ENCODE data around the gene CAMK2A. TPM values are rescaled to one million over a fixed set of nuclear protein-coding genes. Genes with fewer than 3 reads are reported as not detected.

The CAMK2A gene
- total and polyA plus RNA-seq, 2 of the 4 experiments (the other 2 are of a cell fraction): 0.18 to 0.19 TPM

DNA sequence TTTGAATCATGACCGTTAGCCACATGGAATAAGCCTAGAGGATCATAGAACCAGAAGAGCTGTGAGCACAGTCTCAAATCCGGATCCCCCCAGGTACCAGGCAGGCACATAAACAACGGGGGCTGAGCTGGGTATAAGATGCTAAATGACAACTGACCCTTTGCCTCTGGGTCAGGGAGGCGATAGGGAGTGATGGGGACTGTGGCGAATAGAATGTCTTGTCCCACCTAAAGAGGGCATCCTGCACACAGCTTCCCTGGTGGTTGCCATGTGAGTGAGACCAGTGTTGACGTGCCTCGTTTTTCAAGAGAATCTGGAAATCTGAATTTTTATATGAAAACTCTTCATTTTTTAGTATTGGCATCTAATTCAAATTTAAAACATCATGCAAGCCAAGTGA is 66.1 kb downstream of the CAMK2A start:
- in situ Hi-C loops (cut with MboI; ENCODE audit: low sequenced_read_pairs): loop anchor here (25.0 kb wide), 1 partner anchor 586 kb away; no protein-coding TSS in a partner anchor

More for the DNA sequence above, 66.1 kb downstream of the CAMK2A start:
- no peak overlapping the region for H2BK20ac ChIP-seq (ENCODE audit: low read depth, low read length)
- H2BK15ac ChIP-seq (ENCODE audit: low read depth, low read length): no peak overlapping the region
- no peaks in the 10 kb centered on the region for H3K79me1 ChIP-seq (ENCODE audit: low read depth in 1 of 2, low read length in 2 of 2)
- H3K56ac ChIP-seq (ENCODE audit: extremely low read depth, insufficient read depth, low read length): no peak overlapping the region
- no peak overlapping the region for H3K4me2 ChIP-seq (ENCODE audit: low read depth, low read length)
- H3K4ac ChIP-seq (ENCODE audit: low read depth, low read length): no peak overlapping the region
- H2AFZ ChIP-seq (replicated peaks; ENCODE audit: low read length, poor library complexity): no peak overlapping the region
- dilution Hi-C loops (cut with HindIII; ENCODE audit: low sequenced_read_pairs, unreplicated experiment) (no loop called here), intact Hi-C loops (cut with micrococcal nuclease) (no loop called here)
- no peak overlapping the region for H4K8ac ChIP-seq (ENCODE audit: low read depth in 2 of 2, low read length in 2 of 2)
- ChIA-PET CTCF (no interaction called here), POLR2A (ENCODE audit: unreplicated experiment) (no interaction called here)
- H4K20me1 ChIP-seq (ENCODE audit: insufficient read depth, low read length): no peaks in the 10 kb centered on the region
- no peak overlapping the region for H2AK9ac ChIP-seq (replicated peaks; ENCODE audit: low read depth, low read length, poor library complexity)
- no peaks in the 10 kb centered on the region for H3K36me3 ChIP-seq (ENCODE audit: control insufficient read depth, insufficient read depth, low read length)
- ATAC-seq (ENCODE audit: low read depth) (no peak), DNase-seq (no peak)
- no peak overlapping the region for H3K4me3 ChIP-seq (ENCODE audit: insufficient read depth, low read depth, low read length)
- H2AK5ac ChIP-seq (ENCODE audit: low read depth, low read length): no peak overlapping the region
- no TSS peak for BruUV-seq (replicated peaks)
- H3K9me3 ChIP-seq (ENCODE audit: control insufficient read depth, insufficient read depth, low read length): no peaks in the 10 kb centered on the region
- peaks cover 3% of the 10 kb centered on the region; the same call in 1 of the 2 replicates for H3K4me1 ChIP-seq (ENCODE audit: control insufficient read depth, insufficient read depth, low read length)
- 100% methylated on average over 1 of the region's 7 CpGs; no CpG with 5 or more reads in 1 of the 2 experiments for WGBS, 2 experiments (ENCODE audit: extremely low coverage in 2 of 2, insufficient read length in 1 of 2)
- H2BK5ac ChIP-seq (ENCODE audit: low read depth, low read length, poor library complexity, severe bottlenecking): no peak overlapping the region
- H3K27me3 ChIP-seq (ENCODE audit: control insufficient read depth, insufficient read depth, low read length): no peaks in the 10 kb centered on the region; the same call in 1 of the 2 replicates
- H3K9me1 ChIP-seq (ENCODE audit: insufficient read depth, low read length): no peaks in the 10 kb centered on the region
- TF ChIP-seq USF2 (IDR thresholded peaks at IDR 0.05; ENCODE audit: low read depth, low read length): no peak
- TF ChIP-seq, protein P1, sequence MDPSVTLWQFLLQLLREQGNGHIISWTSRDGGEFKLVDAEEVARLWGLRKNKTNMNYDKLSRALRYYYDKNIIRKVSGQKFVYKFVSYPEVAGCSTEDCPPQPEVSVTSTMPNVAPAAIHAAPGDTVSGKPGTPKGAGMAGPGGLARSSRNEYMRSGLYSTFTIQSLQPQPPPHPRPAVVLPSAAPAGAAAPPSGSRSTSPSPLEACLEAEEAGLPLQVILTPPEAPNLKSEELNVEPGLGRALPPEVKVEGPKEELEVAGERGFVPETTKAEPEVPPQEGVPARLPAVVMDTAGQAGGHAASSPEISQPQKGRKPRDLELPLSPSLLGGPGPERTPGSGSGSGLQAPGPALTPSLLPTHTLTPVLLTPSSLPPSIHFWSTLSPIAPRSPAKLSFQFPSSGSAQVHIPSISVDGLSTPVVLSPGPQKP (IDR thresholded peaks at IDR 0.05; ENCODE audit: borderline replicate concordance, low read depth, low read length): no peak
- TF ChIP-seq RFX5 (IDR thresholded peaks at IDR 0.05; ENCODE audit: low read depth, low read length): no peak
- no peak for TF ChIP-seq FOS (IDR thresholded peaks at IDR 0.05; ENCODE audit: low read depth, low read length)
- no peak for TF ChIP-seq BHLHE40 (IDR thresholded peaks at IDR 0.05; ENCODE audit: low read depth, low read length)
- no peak for TF ChIP-seq CEBPB (IDR thresholded peaks at IDR 0.05; ENCODE audit: low read depth, low read length)
- no peak for TF ChIP-seq MXI1 (IDR thresholded peaks at IDR 0.05; ENCODE audit: borderline replicate concordance, low read depth, low read length)
- no peak for TF ChIP-seq CHD1 (IDR thresholded peaks at IDR 0.05; ENCODE audit: low read depth, low read length)
- TF ChIP-seq POLR2A (IDR thresholded peaks at IDR 0.05; ENCODE audit: low read depth, low read length): no peak
- no peak for TF ChIP-seq NFE2L2 (IDR thresholded peaks at IDR 0.05; ENCODE audit: low read depth, low read length)
- TF ChIP-seq MAFK (IDR thresholded peaks at IDR 0.05; ENCODE audit: low read depth, low read length): no peak
- no peak overlapping the region for H3K14ac ChIP-seq (replicated peaks; ENCODE audit: low read depth, low read length)
- no peak overlapping the region for H2BK120ac ChIP-seq (ENCODE audit: low read depth, low read length)
- H3K23ac ChIP-seq (ENCODE audit: low read depth, low read length): no peak overlapping the region
- H4K91ac ChIP-seq (ENCODE audit: insufficient read depth, low read depth, low read length): no peak overlapping the region
- no peak overlapping the region for H4K5ac ChIP-seq (ENCODE audit: low read depth, low read length)
- H3K18ac ChIP-seq (ENCODE audit: low read depth, low read length): no peak overlapping the region
- H3K27ac ChIP-seq (ENCODE audit: insufficient read depth, low read length): no peak overlapping the region
- no peak overlapping the region for H3K9ac ChIP-seq (ENCODE audit: low read depth, low read length)

Data from IMR-90 (cell line).